IMR-90 (cell line): Measurements from ENCODE around the gene KCNQ1. TPM values are rescaled to one million over a fixed set of nuclear protein-coding genes. Genes with fewer than 3 reads are reported as not detected.

Experiments used
- ATAC-seq: fragments of 200-7000 bp; cut with Tn5 transposase; 2 replicates; pipeline ENCODE4 v1.9.1; 2020; ENCODE audit warnings: low read depth, mild to moderate bottlenecking, moderate library complexity
- BruUV-seq: library from RNA; stranded (reverse); fragments of 400-500 nt; replicated peaks from 2 replicates; lab custom pipeline; 2021; lab: Mats Ljungman, UMichigan
- CTCF ChIA-PET: fragments of 300-600 bp; formaldehyde crosslinking; extraction: SDS; loops from one replicate; lab custom pipeline; 2021; ENCODE audit warnings: antibody characterized with exemption; lab: Yijun Ruan, JAX
- POLR2A ChIA-PET: fragments of 300-600 bp; sonication (Branson Sonifier 250); formaldehyde crosslinking; loops from one replicate; lab custom pipeline; 2022; ENCODE audit warnings: antibody characterized with exemption; ENCODE audit not compliant: unreplicated experiment; lab: Charles Lee
- DNase-seq: peaks from one replicate; pipeline ENCODE4 v3.0.0; 2013
- H2AFZ ChIP-seq: replicated peaks from 2 replicates; pipeline ENCODE3; 2013; ENCODE audit warnings: low read length, mild to moderate bottlenecking; ENCODE audit not compliant: poor library complexity
- H2AK5ac ChIP-seq: 2 replicates; pipeline ENCODE4 v1.6.1; 2013; ENCODE audit warnings: low read depth, low read length, inconsistent platforms
- H2AK9ac ChIP-seq: replicated peaks from 2 replicates; pipeline ENCODE3; 2013; ENCODE audit warnings: mild to moderate bottlenecking, low read depth, low read length, moderate library complexity; ENCODE audit not compliant: poor library complexity
- H2BK120ac ChIP-seq: 2 replicates; pipeline ENCODE4 v1.6.1; 2013; ENCODE audit warnings: low read depth, low read length, inconsistent platforms
- H2BK15ac ChIP-seq: 3 replicates; pipeline ENCODE4 v1.6.1; 2013; ENCODE audit warnings: low read depth, low read length, inconsistent platforms
- H2BK20ac ChIP-seq: 2 replicates; pipeline ENCODE4 v1.6.1; 2013; ENCODE audit warnings: low read depth, mild to moderate bottlenecking, inconsistent platforms, low read length, moderate library complexity
- H2BK5ac ChIP-seq: 2 replicates; pipeline ENCODE4 v1.6.1; 2013; ENCODE audit warnings: mild to moderate bottlenecking, low read depth, low read length, inconsistent platforms; ENCODE audit not compliant: poor library complexity, severe bottlenecking
- H3K14ac ChIP-seq: replicated peaks from 2 replicates; pipeline ENCODE4 v1.6.1; 2013; ENCODE audit warnings: low read depth, low read length, inconsistent platforms
- H3K18ac ChIP-seq: 2 replicates; pipeline ENCODE4 v1.6.1; 2013; ENCODE audit warnings: low read depth, low read length, control low read depth
- H3K23ac ChIP-seq: 2 replicates; pipeline ENCODE4 v1.6.1; 2013; ENCODE audit warnings: low read depth, low read length, inconsistent platforms
- H3K27ac ChIP-seq: 2 replicates; pipeline ENCODE4 v1.5.1; 2013; ENCODE audit warnings: mild to moderate bottlenecking, control low read depth, low read length; ENCODE audit not compliant: insufficient read depth
- H3K27me3 ChIP-seq: 2 replicates; pipeline ENCODE4 v1.6.1; 2013; ENCODE audit warnings: low read length; ENCODE audit not compliant: control insufficient read depth, insufficient read depth
- H3K36me3 ChIP-seq: 2 replicates; pipeline ENCODE4 v1.6.1; 2013; ENCODE audit warnings: low read length, mixed read lengths; ENCODE audit not compliant: control insufficient read depth, insufficient read depth
- H3K4ac ChIP-seq: 2 replicates; pipeline ENCODE4 v1.6.1; 2013; ENCODE audit warnings: low read depth, low read length, inconsistent platforms
- H3K4me1 ChIP-seq: 2 replicates; pipeline ENCODE4 v1.6.1; 2013; ENCODE audit warnings: low read length, mixed read lengths; ENCODE audit not compliant: control insufficient read depth, insufficient read depth
- H3K4me2 ChIP-seq: 2 replicates; pipeline ENCODE4 v1.6.1; 2013; ENCODE audit warnings: low read depth, mild to moderate bottlenecking, control low read depth, low read length, moderate library complexity
- H3K4me3 ChIP-seq: 2 replicates; pipeline ENCODE4 v1.5.1; 2013; ENCODE audit warnings: low read depth, mild to moderate bottlenecking, control low read depth, low read length, moderate library complexity; ENCODE audit not compliant: insufficient read depth
- H3K56ac ChIP-seq: 2 replicates; pipeline ENCODE4 v1.6.1; 2013; ENCODE audit warnings: low read length, inconsistent platforms; ENCODE audit not compliant: insufficient read depth; ENCODE audit errors: extremely low read depth
- H3K79me1 ChIP-seq, 2 experiments: 2 replicates each; pipeline ENCODE4 v1.6.1; 2013; ENCODE audit warnings: low read length in 2 of 2, inconsistent platforms in 1 of 2, low read depth in 1 of 2
- H3K9ac ChIP-seq: 2 replicates; pipeline ENCODE4 v1.6.1; 2013; ENCODE audit warnings: low read depth, low read length, control low read depth
- H3K9me1 ChIP-seq: 2 replicates; pipeline ENCODE4 v1.6.1; 2013; ENCODE audit warnings: low read length, inconsistent platforms; ENCODE audit not compliant: insufficient read depth
- H3K9me3 ChIP-seq: 2 replicates; pipeline ENCODE4 v1.6.1; 2013; ENCODE audit warnings: low read length; ENCODE audit not compliant: control insufficient read depth, insufficient read depth
- H4K20me1 ChIP-seq: 2 replicates; pipeline ENCODE4 v1.6.1; 2013; ENCODE audit warnings: low read length, inconsistent platforms; ENCODE audit not compliant: insufficient read depth
- H4K5ac ChIP-seq: 2 replicates; pipeline ENCODE4 v1.6.1; 2013; ENCODE audit warnings: mild to moderate bottlenecking, low read depth, low read length, control low read depth
- H4K8ac ChIP-seq, 2 experiments: 2 replicates each; pipeline ENCODE4 v1.6.1; 2013; ENCODE audit warnings: low read depth in 2 of 2, low read length in 2 of 2, control low read depth in 1 of 2, inconsistent platforms in 1 of 2
- H4K91ac ChIP-seq: 2 replicates; pipeline ENCODE4 v1.6.1; 2013; ENCODE audit warnings: low read depth, low read length, inconsistent platforms; ENCODE audit not compliant: insufficient read depth
- BHLHE40 ChIP-seq: fragments of 150-350 bp; IDR thresholded peaks from 2 replicates; pipeline ENCODE4 v1.6.1; 2016; ENCODE audit warnings: mild to moderate bottlenecking, low read depth, low read length
- CEBPB ChIP-seq: IDR thresholded peaks from 2 replicates; pipeline ENCODE4 v1.6.1; 2012; ENCODE audit warnings: low read depth, low read length, improper control_type of control experiment
- CTCF ChIP-seq: conservative IDR thresholded peaks from 2 replicates; pipeline ENCODE4 v1.5.1; 2012; ENCODE audit warnings: mild to moderate bottlenecking, low read depth, low read length, improper control_type of control experiment
- FOS ChIP-seq: fragments of 150-350 bp; IDR thresholded peaks from 2 replicates; pipeline ENCODE4 v1.6.1; 2016; ENCODE audit warnings: low read depth, low read length
- MAFK ChIP-seq: IDR thresholded peaks from 2 replicates; pipeline ENCODE4 v1.6.1; 2012; ENCODE audit warnings: low read depth, low read length, improper control_type of control experiment
- MAZ ChIP-seq: IDR thresholded peaks from 2 replicates; pipeline ENCODE4 v1.6.1; 2012; ENCODE audit warnings: low read depth, mild to moderate bottlenecking, low read length, improper control_type of control experiment, moderate library complexity, borderline replicate concordance
- POLR2A ChIP-seq: IDR thresholded peaks from 2 replicates; pipeline ENCODE4 v1.6.1; 2012; ENCODE audit warnings: mild to moderate bottlenecking, low read depth, low read length
- RAD21 ChIP-seq: IDR thresholded peaks from 2 replicates; pipeline ENCODE4 v1.6.1; 2012; ENCODE audit warnings: low read length, improper control_type of control experiment
- RCOR1 ChIP-seq: IDR thresholded peaks from 2 replicates; pipeline ENCODE4 v1.6.1; 2012; ENCODE audit warnings: mild to moderate bottlenecking, low read length, improper control_type of control experiment; ENCODE audit not compliant: insufficient replicate concordance
- SMC3 ChIP-seq: fragments of 150-350 bp; IDR thresholded peaks from 2 replicates; pipeline ENCODE4 v1.6.1; 2016; ENCODE audit warnings: low read depth, mild to moderate bottlenecking, antibody characterized with exemption, low read length, moderate library complexity
- USF2 ChIP-seq: fragments of 150-350 bp; IDR thresholded peaks from 2 replicates; pipeline ENCODE4 v1.6.1; 2017; ENCODE audit warnings: mild to moderate bottlenecking, antibody characterized with exemption, low read length, low read depth
- WGBS, 2 experiments: methylation state at CpG; one replicate each; pipeline versions ENCODE4 v1.1.5 to v1.1.7; 2013; ENCODE audit warnings: missing lambda C conversion rate in 2 of 2; ENCODE audit not compliant: insufficient read length in 1 of 2; ENCODE audit errors: extremely low coverage in 2 of 2; 5-methylcytosine and 5-hydroxymethylcytosine counted together
- dilution Hi-C: fragments of 300-500 bp; cut with HindIII; formaldehyde crosslinking; loops from one replicate; pipeline ENCODE4 v1.14.3; 2018; ENCODE audit warnings: low sequenced_read_pairs; ENCODE audit not compliant: unreplicated experiment
- in situ Hi-C: fragments of 300-500 bp; cut with MboI; formaldehyde crosslinking; loops from 3 replicates; pipeline ENCODE4 v1.14.3; 2019; ENCODE audit warnings: low sequenced_read_pairs, inconsistent platforms, mixed read lengths
- intact Hi-C: fragments of 100-400 bp; cut with micrococcal nuclease; formaldehyde crosslinking; loops from 2 replicates; pipeline ENCODE4 v1.10.0; 2022
- polyA plus RNA-seq, 3 experiments: library from polyadenylated mRNA; depleted of rRNA; stranded (reverse); fragments of >200 nt; gene quantifications; 2 replicates each; pipeline ENCODE4 v1.2.3, GENCODE V29; 2012; ENCODE audit warnings: low replicate concordance in 1 of 3
- total RNA-seq: library from RNA; depleted of rRNA; stranded (reverse); fragments of >200 nt; gene quantifications from 2 replicates; pipeline ENCODE4 v1.2.3, GENCODE V29; 2012
- TF ChIP-seq, protein P1 (sequence below): fragments of 150-350 bp; IDR thresholded peaks from 2 replicates; pipeline ENCODE4 v1.6.1; 2016; ENCODE audit warnings: low read depth, mild to moderate bottlenecking, low read length, moderate library complexity, borderline replicate concordance

The KCNQ1 gene
- total and polyA plus RNA-seq, 2 of the 4 experiments (the other 2 are of a cell fraction): 0.07 TPM; not detected in 1

DNA sequence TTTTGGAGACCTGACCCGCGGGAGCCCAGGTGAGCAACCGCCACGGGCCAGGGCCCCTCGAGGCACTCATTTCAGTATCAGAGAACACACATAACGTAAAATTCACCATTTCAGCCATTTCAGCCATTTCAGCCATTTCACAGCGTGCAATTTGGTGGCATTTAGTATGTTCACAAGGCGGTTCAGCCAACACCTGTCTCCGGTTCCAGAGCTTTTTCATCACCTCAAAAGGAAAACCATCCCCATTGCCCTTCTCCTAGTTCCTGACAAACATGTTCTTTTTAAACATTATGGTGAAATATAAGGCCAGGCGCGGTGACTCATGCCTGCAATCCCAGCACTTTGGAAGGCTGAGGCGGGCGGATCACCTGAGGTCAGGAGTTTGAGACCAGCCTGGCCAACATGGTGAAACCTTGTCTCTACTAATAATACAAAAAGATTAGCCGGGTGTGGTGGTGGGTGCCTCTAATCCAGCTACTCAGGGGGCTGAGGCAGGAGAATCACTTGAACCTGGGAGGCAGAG is 119.3 kb downstream of the KCNQ1 start (continued):
- no peak for TF ChIP-seq CEBPB
- TF ChIP-seq RCOR1: no peak

GRCh38 chr11:2564588-2565425 is 120.0 kb downstream of the KCNQ1 start:
- no peak overlapping the region for H4K8ac ChIP-seq
- H2AK9ac ChIP-seq: no peak overlapping the region
- no peak overlapping the region for H3K27ac ChIP-seq
- H3K9ac ChIP-seq: no peak overlapping the region
- H3K4me3 ChIP-seq: no peak overlapping the region
- H2AK5ac ChIP-seq: no peak overlapping the region
- no peak overlapping the region for H4K5ac ChIP-seq
- no peaks in the 10 kb centered on the region for H4K20me1 ChIP-seq
- H3K9me1 ChIP-seq: no peaks in the 10 kb centered on the region
- no peaks in the 10 kb centered on the region for H3K4me1 ChIP-seq
- no peaks in the 10 kb centered on the region for H3K36me3 ChIP-seq
- no peak overlapping the region for H3K4me2 ChIP-seq
- H3K79me1 ChIP-seq: no peaks in the 10 kb centered on the region
- H2AFZ ChIP-seq: no peak overlapping the region
- H4K91ac ChIP-seq: no peak overlapping the region
- no peak overlapping the region for H3K56ac ChIP-seq
- intact Hi-C loops: no loop called here
- no CpG with 5 or more reads among the region's 16 CpGs for WGBS, 2 experiments
- dilution Hi-C loops: no loop called here
- no peak overlapping the region for H3K4ac ChIP-seq
- H3K18ac ChIP-seq: no peak overlapping the region
- peaks cover 19% of the 10 kb centered on the region for H3K27me3 ChIP-seq
- H3K14ac ChIP-seq: no peak overlapping the region
- no peak overlapping the region for H3K23ac ChIP-seq
- no peak overlapping the region for H2BK5ac ChIP-seq
- in situ Hi-C loops: no loop called here
- CTCF ChIA-PET: no interaction called here
- no peaks in the 10 kb centered on the region for H3K9me3 ChIP-seq
- POLR2A ChIA-PET: no interaction called here
- H2BK20ac ChIP-seq: no peak overlapping the region
- H2BK15ac ChIP-seq: no peak overlapping the region
- BruUV-seq: no TSS peak
- no peak for DNase-seq
- no peak for ATAC-seq
- no peak overlapping the region for H2BK120ac ChIP-seq
- TF ChIP-seq CTCF: no peak
- no peak for TF ChIP-seq RCOR1
- TF ChIP-seq BHLHE40: no peak
- no peak for TF ChIP-seq CEBPB
- no peak for TF ChIP-seq MAFK
- TF ChIP-seq SMC3: no peak
- TF ChIP-seq RAD21: no peak
- TF ChIP-seq MAZ: no peak
- no peak for TF ChIP-seq FOS
- TF ChIP-seq, protein P1, sequence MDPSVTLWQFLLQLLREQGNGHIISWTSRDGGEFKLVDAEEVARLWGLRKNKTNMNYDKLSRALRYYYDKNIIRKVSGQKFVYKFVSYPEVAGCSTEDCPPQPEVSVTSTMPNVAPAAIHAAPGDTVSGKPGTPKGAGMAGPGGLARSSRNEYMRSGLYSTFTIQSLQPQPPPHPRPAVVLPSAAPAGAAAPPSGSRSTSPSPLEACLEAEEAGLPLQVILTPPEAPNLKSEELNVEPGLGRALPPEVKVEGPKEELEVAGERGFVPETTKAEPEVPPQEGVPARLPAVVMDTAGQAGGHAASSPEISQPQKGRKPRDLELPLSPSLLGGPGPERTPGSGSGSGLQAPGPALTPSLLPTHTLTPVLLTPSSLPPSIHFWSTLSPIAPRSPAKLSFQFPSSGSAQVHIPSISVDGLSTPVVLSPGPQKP: no peak
- TF ChIP-seq POLR2A: no peak
- no peak for TF ChIP-seq USF2
